Neural cell (in vitro differentiated cells): ENCODE results near the gene MLKL. TPM values are rescaled to one million over a fixed set of nuclear protein-coding genes. Genes with fewer than 3 reads are reported as not detected.

ENCODE experiments used
- H2AFZ ChIP-seq: fragments of 200-600, 300-800 bp; sonication (generic), shearing (Covaris generic); 2 replicates; pipeline ENCODE4 v1.6.0; 2014; ENCODE audit warnings: low read depth, mild to moderate bottlenecking, antibody characterized with exemption, low read length, moderate library complexity
- H3F3A ChIP-seq: fragments of 200-600 bp; shearing (Covaris generic); 2 replicates; pipeline ENCODE4 v1.6.1; 2016; ENCODE audit warnings: mild to moderate bottlenecking, moderate library complexity, mixed read lengths, antibody characterized with exemption, low read length; ENCODE audit not compliant: insufficient read depth, poor library complexity, severe bottlenecking
- H3K27ac ChIP-seq: fragments of 200-600, 300-800 bp; sonication (generic), shearing (Covaris generic); 2 replicates; pipeline ENCODE4 v1.5.1; 2014; ENCODE audit warnings: mild to moderate bottlenecking, low read length, moderate library complexity
- H3K27me3 ChIP-seq: fragments of 300-800, 200-600 bp; sonication (generic), shearing (Covaris generic); 2 replicates; pipeline ENCODE4 v1.6.0; 2014; ENCODE audit warnings: mild to moderate bottlenecking, low read depth, low read length, moderate library complexity; ENCODE audit not compliant: insufficient read depth
- H3K36me3 ChIP-seq: fragments of 300-800, 200-600 bp; sonication (generic), shearing (Covaris generic); 2 replicates; pipeline ENCODE4 v1.5.1; 2014; ENCODE audit warnings: mild to moderate bottlenecking, antibody characterized with exemption, low read length, moderate library complexity; ENCODE audit not compliant: insufficient read depth
- H3K4me2 ChIP-seq: fragments of 300-800, 200-600 bp; sonication (generic), shearing (Covaris generic); 2 replicates; pipeline ENCODE4 v1.6.0; 2014; ENCODE audit warnings: mild to moderate bottlenecking, low read length
- H3K4me3 ChIP-seq: fragments of 300-800, 200-600 bp; sonication (generic), shearing (Covaris generic); 2 replicates; pipeline ENCODE4 v1.5.1; 2014; ENCODE audit warnings: mild to moderate bottlenecking, low read length, moderate library complexity
- H3K79me2 ChIP-seq: fragments of 200-600 bp; shearing (Covaris generic); replicated peaks from 2 replicates; pipeline ENCODE4 v1.6.0; 2014; ENCODE audit warnings: mild to moderate bottlenecking, low read length, moderate library complexity; ENCODE audit not compliant: insufficient read depth
- H3K9ac ChIP-seq: fragments of 300-800, 200-600 bp; sonication (generic), shearing (Covaris generic); 2 replicates; pipeline ENCODE4 v1.6.1; 2016; ENCODE audit warnings: mild to moderate bottlenecking, low read length, mixed read lengths
- H3K9me2 ChIP-seq: fragments of 200-600 bp; shearing (Covaris generic); 2 replicates; pipeline ENCODE4 v1.6.1; 2016; ENCODE audit warnings: mild to moderate bottlenecking, low read length, mixed read lengths; ENCODE audit not compliant: insufficient read depth
- H3K9me3 ChIP-seq: fragments of 200-600, 300-800 bp; sonication (generic), shearing (Covaris generic); 2 replicates; pipeline ENCODE4 v1.6.1; 2016; ENCODE audit warnings: mild to moderate bottlenecking, mixed run types, low read length, moderate library complexity, mixed read lengths
- H4K20me1 ChIP-seq: fragments of 200-600 bp; shearing (Covaris generic); 2 replicates; pipeline ENCODE4 v1.6.1; 2016; ENCODE audit warnings: mild to moderate bottlenecking, mixed run types; ENCODE audit not compliant: insufficient read depth
- CTCF ChIP-seq: fragments of 450-650 bp; IDR thresholded peaks from 2 replicates; pipeline ENCODE4 v1.5.1; 2014; ENCODE audit warnings: antibody characterized with exemption, mild to moderate bottlenecking, moderate library complexity; ENCODE audit not compliant: poor library complexity, severe bottlenecking
- EP300 ChIP-seq: fragments of 450-650 bp; conservative IDR thresholded peaks from 2 replicates; pipeline ENCODE4 v1.6.1; 2014; ENCODE audit warnings: antibody characterized with exemption, mild to moderate bottlenecking, moderate library complexity; ENCODE audit not compliant: poor library complexity, severe bottlenecking
- EZH2 ChIP-seq: fragments of 200-600, 300-800 bp; shearing (Covaris generic), sonication (generic); IDR thresholded peaks from 2 replicates; pipeline ENCODE4 v1.6.1; 2014; ENCODE audit warnings: antibody characterized with exemption, low read length, borderline replicate concordance, mild to moderate bottlenecking; ENCODE audit not compliant: insufficient read depth, poor library complexity, severe bottlenecking
- POLR2AphosphoS5 ChIP-seq: IDR thresholded peaks from 2 replicates; pipeline ENCODE4 v1.6.1; 2012
- RAD21 ChIP-seq: fragments of 450-650 bp; conservative IDR thresholded peaks from 2 replicates; pipeline ENCODE4 v1.6.1; 2014; ENCODE audit warnings: antibody characterized with exemption, mild to moderate bottlenecking, moderate library complexity
- SMC3 ChIP-seq: fragments of 450-650 bp; conservative IDR thresholded peaks from 2 replicates; pipeline ENCODE4 v1.6.1; 2014; ENCODE audit warnings: antibody characterized with exemption, mild to moderate bottlenecking, moderate library complexity; ENCODE audit not compliant: poor library complexity
- TAF1 ChIP-seq: IDR thresholded peaks from 2 replicates; pipeline ENCODE4 v1.6.1; 2012; ENCODE audit warnings: low read depth
- polyA plus RNA-seq: library from polyadenylated mRNA; depleted of rRNA; stranded (reverse); fragments of >200 nt; gene quantifications from 2 replicates; pipeline ENCODE4 v1.2.3, GENCODE V29; 2014
- TF ChIP-seq, protein P1 (sequence below): IDR thresholded peaks from 2 replicates; pipeline ENCODE4 v1.6.1; 2012; ENCODE audit warnings: borderline replicate concordance

Gene MLKL
- polyA plus RNA-seq, 1 donor from 2014 or later: not detected

- no peak overlapping the region for H3K4me3 ChIP-seq
- H3K27me3 ChIP-seq: no peaks in the 10 kb centered on the region
- H3K9ac ChIP-seq: no peak overlapping the region
- H3K9me3 ChIP-seq: no peaks in the 10 kb centered on the region
- no peaks in the 10 kb centered on the region for H3K36me3 ChIP-seq
- no peaks in the 10 kb centered on the region for H3K9me2 ChIP-seq
- H2AFZ ChIP-seq: no peak overlapping the region
- no peak overlapping the region for H3K4me2 ChIP-seq
- no peaks in the 10 kb centered on the region for H4K20me1 ChIP-seq
- TF ChIP-seq, protein P1, sequence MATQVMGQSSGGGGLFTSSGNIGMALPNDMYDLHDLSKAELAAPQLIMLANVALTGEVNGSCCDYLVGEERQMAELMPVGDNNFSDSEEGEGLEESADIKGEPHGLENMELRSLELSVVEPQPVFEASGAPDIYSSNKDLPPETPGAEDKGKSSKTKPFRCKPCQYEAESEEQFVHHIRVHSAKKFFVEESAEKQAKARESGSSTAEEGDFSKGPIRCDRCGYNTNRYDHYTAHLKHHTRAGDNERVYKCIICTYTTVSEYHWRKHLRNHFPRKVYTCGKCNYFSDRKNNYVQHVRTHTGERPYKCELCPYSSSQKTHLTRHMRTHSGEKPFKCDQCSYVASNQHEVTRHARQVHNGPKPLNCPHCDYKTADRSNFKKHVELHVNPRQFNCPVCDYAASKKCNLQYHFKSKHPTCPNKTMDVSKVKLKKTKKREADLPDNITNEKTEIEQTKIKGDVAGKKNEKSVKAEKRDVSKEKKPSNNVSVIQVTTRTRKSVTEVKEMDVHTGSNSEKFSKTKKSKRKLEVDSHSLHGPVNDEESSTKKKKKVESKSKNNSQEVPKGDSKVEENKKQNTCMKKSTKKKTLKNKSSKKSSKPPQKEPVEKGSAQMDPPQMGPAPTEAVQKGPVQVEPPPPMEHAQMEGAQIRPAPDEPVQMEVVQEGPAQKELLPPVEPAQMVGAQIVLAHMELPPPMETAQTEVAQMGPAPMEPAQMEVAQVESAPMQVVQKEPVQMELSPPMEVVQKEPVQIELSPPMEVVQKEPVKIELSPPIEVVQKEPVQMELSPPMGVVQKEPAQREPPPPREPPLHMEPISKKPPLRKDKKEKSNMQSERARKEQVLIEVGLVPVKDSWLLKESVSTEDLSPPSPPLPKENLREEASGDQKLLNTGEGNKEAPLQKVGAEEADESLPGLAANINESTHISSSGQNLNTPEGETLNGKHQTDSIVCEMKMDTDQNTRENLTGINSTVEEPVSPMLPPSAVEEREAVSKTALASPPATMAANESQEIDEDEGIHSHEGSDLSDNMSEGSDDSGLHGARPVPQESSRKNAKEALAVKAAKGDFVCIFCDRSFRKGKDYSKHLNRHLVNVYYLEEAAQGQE: no peak
- TF ChIP-seq POLR2AphosphoS5 (no peak), SMC3 (no peak), EZH2 (no peak), RAD21 (no peak)
- no peak overlapping the region for H3K27ac ChIP-seq
- H3K79me2 ChIP-seq: no peaks in the 10 kb centered on the region
- no peaks in the 10 kb centered on the region for H3F3A ChIP-seq
Observed at GRCh38 chr16:74641969-74642368, 58.7 kb downstream of the MLKL start.

DNA sequence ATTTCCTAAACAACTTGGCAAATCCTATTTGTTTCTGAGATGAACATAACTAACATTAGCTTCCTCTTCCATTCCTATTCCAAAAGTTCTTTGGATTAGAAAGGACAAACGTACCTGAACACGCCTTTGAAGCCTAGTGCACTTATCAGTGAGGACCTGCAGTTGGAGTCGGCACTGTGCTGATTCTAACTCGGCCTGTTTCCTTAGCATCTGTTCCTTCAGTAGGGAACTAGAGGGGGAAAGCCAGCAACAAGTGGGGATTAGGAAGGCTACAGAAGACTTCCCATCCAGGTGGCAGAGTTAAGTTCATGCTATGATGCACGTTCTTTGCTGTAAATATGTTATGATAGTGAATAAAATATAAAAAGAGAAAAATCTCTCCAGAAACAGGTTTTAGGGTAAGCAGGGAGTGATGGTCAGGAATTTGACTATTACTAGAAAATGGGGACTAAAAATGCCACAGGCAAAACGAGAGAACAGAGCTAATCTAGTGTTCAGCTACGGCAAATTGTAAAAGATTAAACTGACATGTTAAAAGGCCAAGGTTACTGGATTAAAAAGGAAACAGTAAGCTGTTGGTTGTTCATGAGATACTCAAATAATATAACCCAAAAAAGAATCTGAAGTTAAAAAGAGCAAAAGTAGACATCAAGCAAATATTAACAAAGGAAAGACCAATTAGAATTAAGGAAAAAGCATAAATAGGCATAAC, 62.8 kb downstream of the MLKL start:
- Histone ChIP-seq H2AFZ (no peak overlapping the region), H3K79me2 (no peaks in the 10 kb centered on the region), H4K20me1 (no peaks in the 10 kb centered on the region), H3K4me2 (no peak overlapping the region), H3K27ac (no peak overlapping the region), H3K9me2 (no peaks in the 10 kb centered on the region), H3K9me3 (no peaks in the 10 kb centered on the region), H3K9ac (no peak overlapping the region), H3F3A (no peaks in the 10 kb centered on the region), H3K27me3 (no peaks in the 10 kb centered on the region), H3K4me3 (no peak overlapping the region), H3K36me3 (no peaks in the 10 kb centered on the region)
- TF ChIP-seq POLR2AphosphoS5 (no peak), RAD21 (no peak), CTCF (no peak), EP300 (no peak), TAF1 (no peak), EZH2 (no peak), SMC3 (no peak)
- TF ChIP-seq, protein P1: no peak
